ENCODE results near the gene CEACAM6. TPM values are rescaled to one million over a fixed set of nuclear protein-coding genes. Genes with fewer than 3 reads are reported as not detected.

CEACAM6 gene
- total RNA-seq, 4 donors from 2014 or later, result not detected

DNA sequence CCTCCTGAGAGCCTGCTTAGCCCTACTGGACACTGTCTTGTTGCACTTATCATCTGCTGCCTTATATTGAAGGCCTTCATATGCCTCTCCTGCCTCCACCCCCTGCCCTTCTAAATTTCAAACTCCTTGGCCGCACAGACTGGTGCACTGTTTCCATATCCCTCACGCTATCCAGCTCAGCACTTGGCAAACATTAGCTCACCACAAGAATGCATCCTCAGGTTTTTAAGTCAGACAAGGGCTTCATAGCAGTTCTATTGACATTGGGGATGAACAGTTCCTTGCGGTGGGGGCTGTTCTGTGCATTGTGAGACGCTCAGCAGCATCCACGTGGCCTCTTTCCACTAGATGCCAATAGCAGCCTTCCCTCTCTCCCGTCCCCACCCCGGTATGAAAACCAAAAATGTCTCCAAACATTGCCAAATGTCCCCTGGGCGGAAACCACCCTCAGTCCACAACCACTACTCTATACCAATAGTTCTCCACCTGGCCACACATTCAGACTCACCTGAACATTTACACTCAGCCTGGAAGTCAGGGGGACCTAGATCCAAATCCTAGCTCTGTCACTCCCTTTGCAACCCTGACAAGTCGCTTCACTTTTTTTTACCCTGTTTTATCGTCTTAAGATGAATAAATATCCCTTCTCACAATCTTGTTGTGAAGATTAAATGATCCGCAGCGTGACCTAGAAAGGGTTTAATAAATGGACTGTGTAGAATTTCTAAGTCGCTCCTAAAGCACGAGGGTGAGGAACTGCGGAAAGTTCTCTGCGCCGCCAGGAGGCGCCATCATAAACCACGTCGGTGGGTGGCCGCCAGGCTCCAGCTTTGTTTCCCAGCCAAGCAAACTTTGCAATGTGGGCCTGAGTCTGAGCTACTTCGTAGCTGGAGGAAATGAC lies 37.4 kb downstream of the CEACAM6 start:
- no peak for TF ChIP-seq CTCF (IDR thresholded peaks at IDR 0.05; ENCODE audit: low read depth)

DNA sequence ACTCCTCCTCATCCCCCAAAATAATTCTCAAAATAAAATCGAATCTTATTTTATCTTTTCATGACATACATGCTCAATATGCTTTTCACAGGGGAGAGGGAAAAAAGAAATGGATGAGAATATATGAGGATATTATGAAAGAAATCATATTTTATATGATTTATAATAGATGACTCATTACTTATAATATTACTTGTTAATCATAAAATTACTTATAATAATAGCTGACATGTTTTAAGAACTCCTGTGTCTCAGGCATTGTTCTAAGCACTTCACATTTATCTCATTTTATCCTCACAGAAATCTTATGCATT lies 38.0 kb downstream of the CEACAM6 start:
- TF ChIP-seq CTCF (IDR thresholded peaks at IDR 0.05; ENCODE audit: low read depth), result no peak

DNA sequence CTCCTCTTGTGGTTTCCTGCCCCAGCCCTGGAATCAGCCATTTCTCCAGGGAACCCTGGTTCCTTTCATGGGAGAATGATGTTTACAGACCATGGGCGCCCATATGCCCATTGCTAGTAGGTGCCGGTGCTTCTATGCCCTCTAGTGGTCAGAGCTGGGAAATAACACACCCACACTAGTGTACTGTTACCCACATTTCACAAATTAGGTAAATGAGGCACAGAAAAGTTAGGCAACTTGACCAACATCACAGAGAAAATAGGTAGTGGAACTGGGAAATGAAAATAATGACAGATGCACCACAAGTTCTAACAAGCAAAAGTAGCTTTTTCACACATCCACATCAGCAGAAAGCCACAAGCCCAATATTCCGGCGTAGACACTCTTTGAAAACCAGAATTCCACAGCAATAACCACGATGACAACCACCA lies 39.7 kb downstream of the CEACAM6 start:
- TF ChIP-seq CTCF (IDR thresholded peaks at IDR 0.05; ENCODE audit: low read depth), result no peak

DNA sequence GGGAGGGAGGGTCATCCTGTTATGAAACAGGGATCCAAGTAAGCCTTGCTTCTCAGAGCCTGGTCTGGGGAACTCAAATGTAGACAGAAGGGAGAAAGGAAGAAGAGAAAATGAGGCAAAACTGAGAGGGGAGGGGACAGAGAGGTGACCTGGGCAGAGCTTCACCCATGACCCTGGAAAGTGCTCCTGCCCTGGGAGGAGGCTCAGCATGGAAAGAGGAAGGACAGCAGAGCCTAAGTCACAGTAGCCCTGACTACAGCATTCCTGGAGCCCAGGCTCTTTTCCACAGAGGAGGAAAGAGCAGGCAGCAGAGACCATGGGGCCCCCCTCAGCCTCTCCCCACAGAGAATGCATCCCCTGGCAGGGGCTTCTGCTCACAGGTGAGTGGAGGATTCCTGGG lies 41.0 kb downstream of the CEACAM6 start, which contains the start of gene CEACAM3:
CEACAM3 (plus strand) TSS at position 226 of the 400 bp plus-strand sequence; CDS start at position 317, 91 bp downstream.
- no peak for TF ChIP-seq CTCF (IDR thresholded peaks at IDR 0.05; ENCODE audit: low read depth)

DNA sequence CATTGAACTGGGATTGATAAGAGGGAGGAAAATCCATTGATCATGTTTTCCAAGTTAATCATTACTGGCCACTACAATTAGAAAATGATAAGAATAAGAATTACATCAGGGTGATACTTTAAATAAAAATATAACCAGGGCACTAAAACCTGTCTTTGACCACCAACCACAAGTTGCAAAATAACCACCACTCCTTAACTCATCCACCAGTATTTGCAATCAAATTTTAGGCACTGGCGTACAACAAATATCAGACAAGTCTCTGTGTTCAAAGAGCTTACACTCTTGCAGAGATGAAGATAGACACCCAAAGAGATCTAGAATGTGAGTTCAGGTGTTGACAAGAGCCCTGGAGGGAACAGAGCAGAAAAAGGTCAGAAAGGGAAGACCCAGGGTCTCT lies 41.6 kb downstream of the CEACAM6 start:
- TF ChIP-seq CTCF (IDR thresholded peaks at IDR 0.05; ENCODE audit: low read depth), result no peak

GRCh38 chr19:41799444-41800000 lies 44.2 kb downstream of the CEACAM6 start:
- TF ChIP-seq CTCF (IDR thresholded peaks at IDR 0.05; ENCODE audit: low read depth), result no peak

GRCh38 chr19:41801031-41801430 lies 45.7 kb downstream of the CEACAM6 start:
- no peak for TF ChIP-seq CTCF (IDR thresholded peaks at IDR 0.05; ENCODE audit: low read depth)
